H9 (cell line): Measurements from ENCODE around the gene MAPKAP1. TPM values are rescaled to one million over a fixed set of nuclear protein-coding genes. Genes with fewer than 3 reads are reported as not detected.

ENCODE experiments used
- DNase-seq: peaks from one replicate; pipeline ENCODE4 v3.0.0-alpha.2; 2017
- H2AFZ ChIP-seq: one replicate; pipeline ENCODE4 v1.6.1; 2013; ENCODE audit warnings: mild to moderate bottlenecking, low read length, control low read depth, moderate library complexity
- H2AK5ac ChIP-seq: 2 replicates; pipeline ENCODE4 v1.6.1; 2013; ENCODE audit warnings: low read length, control low read depth, mixed read lengths; ENCODE audit not compliant: insufficient read length
- H2BK120ac ChIP-seq: one replicate; pipeline ENCODE4 v1.6.1; 2013; ENCODE audit warnings: low read depth, mild to moderate bottlenecking, low read length, control low read depth, inconsistent platforms; ENCODE audit not compliant: poor library complexity, severe bottlenecking
- H2BK12ac ChIP-seq: 2 replicates; pipeline ENCODE4 v1.6.1; 2013; ENCODE audit warnings: low read length, control low read depth, mixed read lengths, low read depth; ENCODE audit not compliant: insufficient read length
- H2BK15ac ChIP-seq: 2 replicates; pipeline ENCODE4 v1.6.1; 2013; ENCODE audit warnings: low read depth, low read length, control low read depth
- H2BK20ac ChIP-seq: one replicate; pipeline ENCODE4 v1.6.1; 2013; ENCODE audit warnings: low read depth, mild to moderate bottlenecking, low read length, control low read depth, inconsistent platforms; ENCODE audit not compliant: poor library complexity, severe bottlenecking
- H2BK5ac ChIP-seq: 2 replicates; pipeline ENCODE4 v1.6.1; 2013; ENCODE audit warnings: low read length, control low read depth, mixed read lengths; ENCODE audit not compliant: insufficient read length
- H3K14ac ChIP-seq: 2 replicates; pipeline ENCODE4 v1.6.1; 2013; ENCODE audit warnings: low read length, control low read depth; ENCODE audit not compliant: insufficient read depth
- H3K18ac ChIP-seq: 2 replicates; pipeline ENCODE4 v1.6.1; 2013; ENCODE audit warnings: low read depth, mild to moderate bottlenecking, mixed read lengths, low read length, control low read depth; ENCODE audit not compliant: insufficient read length
- H3K23ac ChIP-seq: 2 replicates; pipeline ENCODE4 v1.6.1; 2013; ENCODE audit warnings: low read length, control low read depth, mixed read lengths, low read depth; ENCODE audit not compliant: insufficient read length
- H3K23me2 ChIP-seq: 2 replicates; pipeline ENCODE4 v1.6.1; 2013; ENCODE audit warnings: low read depth, mild to moderate bottlenecking, mixed read lengths, low read length, control low read depth; ENCODE audit not compliant: insufficient read length, poor library complexity, severe bottlenecking
- H3K27ac ChIP-seq: 2 replicates; pipeline ENCODE4 v1.5.1; 2013; ENCODE audit warnings: low read length, control low read depth, mixed read lengths, low read depth; ENCODE audit not compliant: insufficient read length
- H3K27me3 ChIP-seq: 2 replicates; pipeline ENCODE4 v1.6.1; 2013; ENCODE audit warnings: low read length, control low read depth, inconsistent platforms; ENCODE audit not compliant: insufficient read depth
- H3K4ac ChIP-seq: 2 replicates; pipeline ENCODE4 v1.6.1; 2013; ENCODE audit warnings: low read depth, mild to moderate bottlenecking, control low read depth, inconsistent platforms, low read length, moderate library complexity
- H3K4me1 ChIP-seq: 2 replicates; pipeline ENCODE4 v1.6.1; 2013; ENCODE audit warnings: low read length, control low read depth, inconsistent platforms; ENCODE audit not compliant: insufficient read depth
- H3K4me2 ChIP-seq: 2 replicates; pipeline ENCODE4 v1.6.1; 2013; ENCODE audit warnings: low read length, control low read depth, mixed read lengths; ENCODE audit not compliant: insufficient read length, insufficient read depth
- H3K56ac ChIP-seq: 2 replicates; pipeline ENCODE4 v1.6.1; 2013; ENCODE audit warnings: low read depth, mild to moderate bottlenecking, mixed read lengths, low read length, control low read depth; ENCODE audit not compliant: insufficient read length
- H3K79me1 ChIP-seq: 2 replicates; pipeline ENCODE4 v1.6.1; 2013; ENCODE audit warnings: low read depth, mild to moderate bottlenecking, moderate library complexity, low read length, control low read depth, inconsistent platforms; ENCODE audit not compliant: insufficient read depth, poor library complexity, severe bottlenecking
- H3K79me2 ChIP-seq: 2 replicates; pipeline ENCODE4 v1.6.1; 2013; ENCODE audit warnings: low read length, control low read depth, inconsistent platforms; ENCODE audit not compliant: insufficient read depth
- H3K9ac ChIP-seq: 2 replicates; pipeline ENCODE4 v1.6.1; 2013; ENCODE audit warnings: low read length, control low read depth, mixed read lengths; ENCODE audit not compliant: insufficient read length; ENCODE audit errors: extremely low read depth
- H3K9me3 ChIP-seq: one replicate; pipeline ENCODE4 v1.6.1; 2013; ENCODE audit warnings: low read depth, low read length, inconsistent platforms; ENCODE audit not compliant: control insufficient read depth
- H3T11ph ChIP-seq: one replicate; pipeline ENCODE4 v1.6.1; 2013; ENCODE audit warnings: mild to moderate bottlenecking, low read length, control low read depth, inconsistent platforms
- H4K20me1 ChIP-seq: one replicate; pipeline ENCODE4 v1.6.1; 2013; ENCODE audit not compliant: control insufficient read depth, insufficient read length, insufficient read depth
- H4K5ac ChIP-seq: 2 replicates; pipeline ENCODE4 v1.6.1; 2013; ENCODE audit warnings: low read depth, mild to moderate bottlenecking, mixed read lengths, low read length, control low read depth; ENCODE audit not compliant: insufficient read length
- H4K8ac ChIP-seq: replicated peaks from 2 replicates; pipeline ENCODE4 v1.6.1; 2013; ENCODE audit warnings: low read length, control low read depth, mixed read lengths, low read depth; ENCODE audit not compliant: insufficient read length
- H4K91ac ChIP-seq: 2 replicates; pipeline ENCODE4 v1.6.1; 2013; ENCODE audit warnings: low read depth, mild to moderate bottlenecking, moderate library complexity, mixed read lengths, low read length, control low read depth; ENCODE audit not compliant: insufficient read length
- H3K27ac Mint-ChIP-seq, 3 experiments: 2 replicates in 2 of 3; 3 replicates in 1 of 3; pipeline ENCODE4 v1.8.0; 2020 to 2021; ENCODE audit warnings: mixed read lengths in 3 of 3, mild to moderate bottlenecking in 1 of 3, moderate library complexity in 1 of 3
- H3K27me3 Mint-ChIP-seq: 2 replicates; pipeline ENCODE4 v1.8.0; 2021; ENCODE audit warnings: low read depth, mild to moderate bottlenecking, moderate library complexity, mixed read lengths
- H3K36me3 Mint-ChIP-seq, 3 experiments: 2 replicates in 2 of 3; 3 replicates in 1 of 3; pipeline ENCODE4 v1.8.0; 2020 to 2021; ENCODE audit warnings: low read depth in 3 of 3, mixed read lengths in 3 of 3; ENCODE audit not compliant: insufficient read depth in 1 of 3
- H3K4me1 Mint-ChIP-seq, 2 experiments: 2 replicates each; pipeline ENCODE4 v1.8.0; 2020; ENCODE audit warnings: mixed read lengths in 2 of 2
- H3K4me3 Mint-ChIP-seq, 2 experiments: 2 replicates in 1 of 2; 3 replicates in 1 of 2; pipeline ENCODE4 v1.8.0; 2020 to 2021; ENCODE audit warnings: mild to moderate bottlenecking in 2 of 2, mixed read lengths in 2 of 2, moderate library complexity in 1 of 2
- H3K9me3 Mint-ChIP-seq, 2 experiments: 2 replicates in 1 of 2; 3 replicates in 1 of 2; pipeline ENCODE4 v1.8.0; 2020; ENCODE audit warnings: mild to moderate bottlenecking in 2 of 2, mixed read lengths in 2 of 2, moderate library complexity in 1 of 2
- CTCF ChIP-seq: fragments of 200-600 bp; sonication (generic); conservative IDR thresholded peaks from 3 replicates; pipeline ENCODE4 v1.8.0; 2021; ENCODE audit warnings: antibody characterized with exemption, mild to moderate bottlenecking
- WGBS: extraction: QIAGEN DNeasy Blood & Tissue Kit; methylation state at CpG from one replicate; pipeline ENCODE4 v1.1.7; 2013; ENCODE audit warnings: missing lambda C conversion rate, low lambda C conversion rate, mixed read lengths; ENCODE audit not compliant: insufficient read length; ENCODE audit errors: extremely low coverage; 5-methylcytosine and 5-hydroxymethylcytosine counted together
- total RNA-seq: library from RNA; stranded (reverse); gene quantifications from 2 replicates; pipeline ENCODE4 v1.2.1, GENCODE V29; 2021

The MAPKAP1 gene
- total RNA-seq, 1 experiment from 2014 or later: 97.0 TPM

GRCh38 chr9:125409217-125409636 is 297.8 kb downstream of the MAPKAP1 start:
- no peak overlapping the region for H2AK5ac ChIP-seq

More at GRCh38 chr9:125409217-125409636, 297.8 kb downstream of the MAPKAP1 start:
- Histone ChIP-seq H2BK20ac (no peak overlapping the region), H4K5ac (no peak overlapping the region), H2BK12ac (no peak overlapping the region), H3K4me1 (no peaks in the 10 kb centered on the region; the same call in 1 of the 2 replicates), H3K56ac (no peak overlapping the region), H3K9me3 (no peaks in the 10 kb centered on the region), H3T11ph (no peak overlapping the region), H3K23ac (no peak overlapping the region), H3K27me3 (no peaks in the 10 kb centered on the region), H3K14ac (no peak overlapping the region), H3K27ac (no peak overlapping the region), H4K8ac (no peak overlapping the region), H3K79me2 (no peaks in the 10 kb centered on the region), H3K9ac (no peak overlapping the region), H4K91ac (no peak overlapping the region), H3K23me2 (peaks cover 6% of the 10 kb centered on the region), H2BK120ac (no peak overlapping the region), H3K4me2 (no peak overlapping the region), H3K18ac (no peak overlapping the region), H2BK5ac (no peak overlapping the region), H2BK15ac (no peak overlapping the region), H3K4ac (no peak overlapping the region), H3K79me1 (no peaks in the 10 kb centered on the region), H4K20me1 (no peaks in the 10 kb centered on the region), H2AFZ (no peak overlapping the region)
- Mint-ChIP-seq H3K27me3 (peaks cover 44% of the 10 kb centered on the region), H3K4me1 (peaks cover 7 to 18% of the 10 kb centered on the region in 2 experiments), H3K27ac (no peak overlapping the region), H3K4me3 (peak overlapping the region; percentile 56 to 78; a peak in 3 of 5 replicates), H3K36me3 (no peaks in the 10 kb centered on the region; a peak in 1 of 7 replicates), H3K9me3 (no peaks in the 10 kb centered on the region; a peak in 1 of 5 replicates)
- peak; percentile 66 for DNase-seq
- TF ChIP-seq CTCF: no peak
- WGBS: no CpG with 5 or more reads among the region's 20 CpGs
